IMR-90 (cell line): ENCODE results near the gene AMDHD2.

ENCODE experiments used
- BHLHE40 ChIP-seq: fragments of 150-350 bp; IDR thresholded peaks from 2 replicates; pipeline ENCODE4 v1.6.1; 2016; ENCODE audit warnings: mild to moderate bottlenecking, low read depth, low read length
- CEBPB ChIP-seq: IDR thresholded peaks from 2 replicates; pipeline ENCODE4 v1.6.1; 2012; ENCODE audit warnings: low read depth, low read length, improper control_type of control experiment
- CHD1 ChIP-seq: IDR thresholded peaks from 2 replicates; pipeline ENCODE4 v1.6.1; 2012; ENCODE audit warnings: low read depth, low read length, improper control_type of control experiment
- CTCF ChIP-seq: conservative IDR thresholded peaks from 2 replicates; pipeline ENCODE4 v1.5.1; 2012; ENCODE audit warnings: mild to moderate bottlenecking, low read depth, low read length, improper control_type of control experiment
- ELK1 ChIP-seq: fragments of 150-350 bp; IDR thresholded peaks from 2 replicates; pipeline ENCODE4 v1.6.1; 2016; ENCODE audit warnings: low read depth, mild to moderate bottlenecking, low read length, moderate library complexity, borderline replicate concordance
- MAFK ChIP-seq: IDR thresholded peaks from 2 replicates; pipeline ENCODE4 v1.6.1; 2012; ENCODE audit warnings: low read depth, low read length, improper control_type of control experiment
- MAZ ChIP-seq: IDR thresholded peaks from 2 replicates; pipeline ENCODE4 v1.6.1; 2012; ENCODE audit warnings: low read depth, mild to moderate bottlenecking, low read length, improper control_type of control experiment, moderate library complexity, borderline replicate concordance
- MXI1 ChIP-seq: IDR thresholded peaks from 2 replicates; pipeline ENCODE4 v1.6.1; 2012; ENCODE audit warnings: low read depth, mild to moderate bottlenecking, low read length, moderate library complexity, borderline replicate concordance
- POLR2A ChIP-seq: IDR thresholded peaks from 2 replicates; pipeline ENCODE4 v1.6.1; 2012; ENCODE audit warnings: mild to moderate bottlenecking, low read depth, low read length
- RAD21 ChIP-seq: IDR thresholded peaks from 2 replicates; pipeline ENCODE4 v1.6.1; 2012; ENCODE audit warnings: low read length, improper control_type of control experiment
- RCOR1 ChIP-seq: IDR thresholded peaks from 2 replicates; pipeline ENCODE4 v1.6.1; 2012; ENCODE audit warnings: mild to moderate bottlenecking, low read length, improper control_type of control experiment; ENCODE audit not compliant: insufficient replicate concordance
- RFX5 ChIP-seq: IDR thresholded peaks from 2 replicates; pipeline ENCODE4 v1.8.0; 2012; ENCODE audit warnings: low read depth, mild to moderate bottlenecking, low read length, moderate library complexity
- SMC3 ChIP-seq: fragments of 150-350 bp; IDR thresholded peaks from 2 replicates; pipeline ENCODE4 v1.6.1; 2016; ENCODE audit warnings: low read depth, mild to moderate bottlenecking, antibody characterized with exemption, low read length, moderate library complexity
- USF2 ChIP-seq: fragments of 150-350 bp; IDR thresholded peaks from 2 replicates; pipeline ENCODE4 v1.6.1; 2017; ENCODE audit warnings: mild to moderate bottlenecking, antibody characterized with exemption, low read length, low read depth

- TF ChIP-seq POLR2A = no peak
- TF ChIP-seq CTCF = no peak
- no peak for TF ChIP-seq RAD21
- no peak for TF ChIP-seq RCOR1
- TF ChIP-seq ELK1 = no peak
- no peak for TF ChIP-seq SMC3
- TF ChIP-seq USF2 = no peak
- TF ChIP-seq CHD1 = no peak
- no peak for TF ChIP-seq MXI1
- TF ChIP-seq BHLHE40 = no peak
- no peak for TF ChIP-seq CEBPB
- no peak for TF ChIP-seq RFX5
- no peak for TF ChIP-seq MAFK
- no peak for TF ChIP-seq MAZ
Observed at GRCh38 chr16:2489581-2489980, 30.6 kb upstream of the AMDHD2 start.
